Ovary (tissue), 3 donors: ENCODE measurements around the gene TMEM156.

Experiments
- CTCF ChIP-seq, 3 donors: fragments of 450-650 bp in 2 of 3; fragments of 200-600 bp in 1 of 3; IDR thresholded peaks; one replicate each; pipeline versions ENCODE4 v1.5.1 to v1.8.0; 2016 to 2022; ENCODE audit warnings: antibody characterized with exemption in 3 of 3, mild to moderate bottlenecking in 1 of 3
- EP300 ChIP-seq: sonication (generic); formaldehyde crosslinking; IDR thresholded peaks from one replicate; pipeline ENCODE4 v1.6.1; 2017; ENCODE audit warnings: antibody characterized with exemption
- donor health status: DM: no; HTN: no; CAD: no.

GRCh38 chr4:38976308-38976707, 55.9 kb downstream of the TMEM156 start:
- TF ChIP-seq EP300 (no peak), CTCF (IDR thresholded peaks at IDR 0.05) (no peak)
